HCT116 (cell line): ENCODE measurements around the gene PRDX6. TPM values are rescaled to one million over a fixed set of nuclear protein-coding genes. Genes with fewer than 3 reads are reported as not detected.

Experiments used
- ATAC-seq: fragments of 200-7000 bp; cut with Tn5 transposase; 2 replicates; pipeline ENCODE4 v1.9.1; 2020; ENCODE audit warnings: mild to moderate bottlenecking, moderate library complexity
- BruUV-seq: library from RNA; stranded (reverse); fragments of 400-500 nt; replicated peaks from 2 replicates; lab custom pipeline; 2021; lab: Mats Ljungman, UMichigan
- CTCF ChIA-PET: fragments of 300-600 bp; sonication (Branson Sonifier 250); formaldehyde crosslinking; loops from one replicate; lab custom pipeline; 2021; ENCODE audit warnings: antibody characterized with exemption; lab: Charles Lee
- POLR2A ChIA-PET: fragments of 300-600, 350-600 bp; sonication (Branson Sonifier 250); formaldehyde crosslinking; loops from one replicate; lab custom pipeline; 2021; ENCODE audit warnings: antibody characterized with exemption; lab: Charles Lee
- RAD21 ChIA-PET, 2 experiments: fragments of 300-600 bp; sonication (Branson Sonifier 250); formaldehyde crosslinking; loops; one replicate each; lab custom pipeline; 2023; ENCODE audit warnings: low total read pairs in 2 of 2; ENCODE audit not compliant: uncharacterized antibody in 2 of 2, unreplicated experiment in 2 of 2, low non-redundant PET in 1 of 2; lab: Charles Lee
- DNase-seq: peaks from one replicate; pipeline ENCODE4 v3.0.0-alpha.2; 2010; ENCODE audit warnings: low read depth, low spot score
- H2AFZ ChIP-seq: fragments of 200-600 bp; shearing (Covaris generic), sonication (generic); 2 replicates; pipeline ENCODE4 v1.6.1; 2017; ENCODE audit warnings: low read depth, mixed run types, mixed read lengths, antibody characterized with exemption, low read length; ENCODE audit not compliant: poor library complexity, severe bottlenecking
- H3K27ac ChIP-seq: 2 replicates; pipeline ENCODE4 v1.5.1; 2012; ENCODE audit warnings: low read depth, low read length
- H3K27me3 ChIP-seq: fragments of 200-600 bp; sonication (generic); 2 replicates; pipeline ENCODE4 v1.6.1; 2016; ENCODE audit warnings: mixed run types, low read length, mixed read lengths; ENCODE audit not compliant: insufficient read depth
- H3K36me3 ChIP-seq, 2 experiments: fragments of 200-500 bp in 1 of 2; fragments of 200-600 bp in 1 of 2; sonication (Bioruptor generic) in 1 of 2; sonication (generic) in 1 of 2; 2 replicates each; pipeline versions ENCODE4 v1.5.1 to v1.6.1; 2014 to 2016; ENCODE audit warnings: low read length in 2 of 2, inconsistent platforms in 1 of 2, mixed read lengths in 1 of 2, mixed run types in 1 of 2; ENCODE audit not compliant: insufficient read depth in 2 of 2, control insufficient read depth in 1 of 2
- H3K4me1 ChIP-seq, 2 experiments: fragments of 200-600 bp in 1 of 2; sonication (generic) in 1 of 2; 2 replicates each; pipeline versions ENCODE4 v1.5.1 to v1.6.1; 2012 to 2017; ENCODE audit warnings: low read length in 2 of 2, inconsistent platforms in 1 of 2, mild to moderate bottlenecking in 1 of 2, mixed read lengths in 1 of 2, mixed run types in 1 of 2, moderate library complexity in 1 of 2; ENCODE audit not compliant: insufficient read depth in 2 of 2, control insufficient read depth in 1 of 2
- H3K4me2 ChIP-seq: fragments of 200-600 bp; sonication (generic); 2 replicates; pipeline ENCODE4 v1.6.1; 2017; ENCODE audit warnings: mixed run types, low read length, mixed read lengths
- H3K4me3 ChIP-seq, 2 experiments: fragments of 200-600 bp in 1 of 2; sonication (generic) in 1 of 2; replicated peaks in 1 of 2; 2 replicates each; pipeline ENCODE4 v1.5.1; 2011 to 2016; ENCODE audit warnings: low read length in 2 of 2, control low read depth in 1 of 2, low read depth in 1 of 2, mild to moderate bottlenecking in 1 of 2, mixed read lengths in 1 of 2, mixed run types in 1 of 2
- H3K79me2 ChIP-seq: fragments of 200-600 bp; sonication (generic); 2 replicates; pipeline ENCODE4 v1.6.1; 2017; ENCODE audit warnings: mild to moderate bottlenecking, mixed run types, low read length, moderate library complexity, mixed read lengths; ENCODE audit not compliant: insufficient read depth
- H3K9ac ChIP-seq: fragments of 200-600 bp; sonication (generic); 2 replicates; pipeline ENCODE4 v1.6.1; 2016; ENCODE audit warnings: low read length, mixed read lengths
- H3K9me2 ChIP-seq: fragments of 200-600 bp; sonication (generic), shearing (Covaris generic); 2 replicates; pipeline ENCODE4 v1.6.1; 2017; ENCODE audit warnings: mixed run types, mild to moderate bottlenecking, moderate library complexity; ENCODE audit not compliant: insufficient read depth
- H3K9me3 ChIP-seq, 2 experiments: fragments of 200-500 bp in 1 of 2; fragments of 200-600 bp in 1 of 2; sonication (Bioruptor generic) in 1 of 2; sonication (generic) in 1 of 2; 2 replicates each; pipeline ENCODE4 v1.6.1; 2014 to 2017; ENCODE audit warnings: low read length in 2 of 2, mixed read lengths in 2 of 2, inconsistent platforms in 1 of 2, low read depth in 1 of 2, mild to moderate bottlenecking in 1 of 2, mixed run types in 1 of 2, moderate library complexity in 1 of 2; ENCODE audit not compliant: control insufficient read depth in 1 of 2, insufficient read depth in 1 of 2
- H4K20me1 ChIP-seq: fragments of 200-600 bp; sonication (generic), shearing (Covaris generic); 2 replicates; pipeline ENCODE4 v1.6.1; 2017; ENCODE audit warnings: mixed run types, mild to moderate bottlenecking, moderate library complexity; ENCODE audit not compliant: insufficient read depth
- CBX3 ChIP-seq: IDR thresholded peaks from 2 replicates; pipeline ENCODE4 v1.6.1; 2012; ENCODE audit warnings: low read depth
- CEBPB ChIP-seq: IDR thresholded peaks from 2 replicates; pipeline ENCODE4 v1.6.1; 2012; ENCODE audit warnings: low read depth
- EGR1 ChIP-seq: IDR thresholded peaks from 2 replicates; pipeline ENCODE4 v1.6.1; 2012; ENCODE audit warnings: low read depth
- EZH2 ChIP-seq: fragments of 200-600 bp; sonication (generic); IDR thresholded peaks from 2 replicates; pipeline ENCODE4 v1.6.1; 2017; ENCODE audit warnings: antibody characterized with exemption, mixed run types
- EZH2phosphoT487 ChIP-seq: fragments of 200-600 bp; IDR thresholded peaks from 2 replicates; pipeline ENCODE4 v1.6.1; 2018; ENCODE audit warnings: antibody characterized with exemption, borderline replicate concordance
- FOSL1 ChIP-seq: IDR thresholded peaks from 2 replicates; pipeline ENCODE4 v1.6.1; 2012; ENCODE audit warnings: low read depth
- POLR2A ChIP-seq: IDR thresholded peaks from 2 replicates; pipeline ENCODE4 v1.7.0; 2011; ENCODE audit warnings: borderline replicate concordance; ENCODE audit not compliant: insufficient read depth, insufficient read length; ENCODE audit errors: extremely low read depth
- RAD21 ChIP-seq: IDR thresholded peaks from 2 replicates; pipeline ENCODE4 v1.6.1; 2012; ENCODE audit warnings: low read depth, mild to moderate bottlenecking
- SIN3A ChIP-seq: IDR thresholded peaks from 2 replicates; pipeline ENCODE4 v1.6.1; 2012; ENCODE audit warnings: low read depth
- SP1 ChIP-seq: IDR thresholded peaks from 2 replicates; pipeline ENCODE4 v1.6.1; 2012; ENCODE audit warnings: low read depth
- SRF ChIP-seq: IDR thresholded peaks from 2 replicates; pipeline ENCODE4 v1.6.1; 2012; ENCODE audit warnings: low read depth
- ZFX ChIP-seq: fragments of 450-650 bp; IDR thresholded peaks from 2 replicates; pipeline ENCODE4 v1.6.1; 2017
- ZNF274 ChIP-seq: fragments of 200-500 bp; sonication (Bioruptor generic); IDR thresholded peaks from 2 replicates; pipeline ENCODE4 v1.6.1; 2014; ENCODE audit warnings: mild to moderate bottlenecking, low read depth, low read length, inconsistent platforms
- intact Hi-C: fragments of 100-400 bp; cut with micrococcal nuclease; formaldehyde crosslinking; loops from 2 replicates; pipeline ENCODE4 v1.10.0; 2022
- total RNA-seq: library from RNA; stranded (reverse); gene quantifications from one replicate; pipeline ENCODE4 v1.2.1, GENCODE V29; 2021; ENCODE audit not compliant: unreplicated experiment
- TF ChIP-seq, protein P1 (sequence below): IDR thresholded peaks from 2 replicates; pipeline ENCODE4 v1.6.1; 2011; ENCODE audit warnings: mild to moderate bottlenecking, low read length, moderate library complexity; ENCODE audit not compliant: insufficient replicate concordance; ENCODE audit errors: extremely low read depth
- TF ChIP-seq, protein P2 (sequence below): IDR thresholded peaks from 2 replicates; pipeline ENCODE4 v1.6.1; 2012

PRDX6 gene
- total RNA-seq, 1 experiment from 2014 or later: 286 TPM

DNA sequence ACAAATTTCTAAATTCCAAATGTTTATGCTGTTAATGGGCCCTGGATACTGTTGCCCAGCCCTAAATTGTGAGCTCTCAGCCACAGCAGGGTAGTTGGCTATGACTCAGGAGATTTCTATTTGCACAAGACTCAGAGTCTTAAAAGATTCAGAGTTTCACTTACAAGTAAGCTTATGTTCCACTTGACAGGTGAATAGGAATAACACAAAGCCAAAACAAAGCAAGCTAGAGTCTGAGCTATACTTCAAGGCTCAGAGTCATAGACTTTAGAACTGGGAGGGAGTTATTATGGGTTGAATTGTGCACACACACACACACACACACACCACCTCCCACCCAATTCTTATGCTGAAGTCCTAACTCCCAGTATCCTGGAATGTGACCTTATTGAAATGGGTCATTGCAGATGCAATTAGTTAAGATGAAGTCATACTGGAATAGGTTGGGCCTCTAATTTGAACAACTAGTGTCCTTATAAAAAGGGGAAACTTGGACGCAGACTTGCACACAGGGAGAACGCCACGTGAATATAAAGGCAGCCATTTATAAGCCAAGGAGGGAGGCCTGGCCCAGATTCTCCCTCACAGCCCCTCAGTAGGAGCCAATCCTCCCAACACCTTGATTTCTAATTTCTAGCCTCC, 30.2 kb downstream of the PRDX6 start:
- Histone ChIP-seq H2AFZ (peak overlapping the region; percentile 85), H3K27me3 (no peaks in the 10 kb centered on the region), H4K20me1 (no peaks in the 10 kb centered on the region), H3K79me2 (no peaks in the 10 kb centered on the region), H3K9me3 (no peaks in the 10 kb centered on the region), H3K4me1 (peaks cover 9 to 19% of the 10 kb centered on the region in 2 experiments), H3K9ac (no peak overlapping the region), H3K4me3 (peak overlapping the region in 1 of 2 experiments; percentile 24; a peak in 2 of 4 replicates), H3K9me2 (no peaks in the 10 kb centered on the region), H3K36me3 (no peaks in the 10 kb centered on the region), H3K27ac (no peak overlapping the region), H3K4me2 (peak overlapping the region; percentile 47)
- RAD21 ChIA-PET: interaction anchor here in 1 of 2 experiments (0.9 kb wide), 1 partner anchor 78 kb away, joined by 3 read pairs; no protein-coding TSS in a partner anchor
- ATAC-seq: peak; percentile 66
- TF ChIP-seq EZH2phosphoT487 (no peak), SP1 (no peak), SIN3A (no peak), CBX3 (no peak), ZNF274 (no peak), SRF (no peak), EGR1 (no peak), ZFX (no peak), FOSL1 (no peak; the same call in 1 of the 2 replicates), POLR2A (no peak), EZH2 (no peak), CEBPB (no peak), RAD21 (no peak)
- TF ChIP-seq, protein P1, sequence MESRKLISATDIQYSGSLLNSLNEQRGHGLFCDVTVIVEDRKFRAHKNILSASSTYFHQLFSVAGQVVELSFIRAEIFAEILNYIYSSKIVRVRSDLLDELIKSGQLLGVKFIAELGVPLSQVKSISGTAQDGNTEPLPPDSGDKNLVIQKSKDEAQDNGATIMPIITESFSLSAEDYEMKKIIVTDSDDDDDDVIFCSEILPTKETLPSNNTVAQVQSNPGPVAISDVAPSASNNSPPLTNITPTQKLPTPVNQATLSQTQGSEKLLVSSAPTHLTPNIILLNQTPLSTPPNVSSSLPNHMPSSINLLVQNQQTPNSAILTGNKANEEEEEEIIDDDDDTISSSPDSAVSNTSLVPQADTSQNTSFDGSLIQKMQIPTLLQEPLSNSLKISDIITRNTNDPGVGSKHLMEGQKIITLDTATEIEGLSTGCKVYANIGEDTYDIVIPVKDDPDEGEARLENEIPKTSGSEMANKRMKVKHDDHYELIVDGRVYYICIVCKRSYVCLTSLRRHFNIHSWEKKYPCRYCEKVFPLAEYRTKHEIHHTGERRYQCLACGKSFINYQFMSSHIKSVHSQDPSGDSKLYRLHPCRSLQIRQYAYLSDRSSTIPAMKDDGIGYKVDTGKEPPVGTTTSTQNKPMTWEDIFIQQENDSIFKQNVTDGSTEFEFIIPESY: no peak
- TF ChIP-seq, protein P2, sequence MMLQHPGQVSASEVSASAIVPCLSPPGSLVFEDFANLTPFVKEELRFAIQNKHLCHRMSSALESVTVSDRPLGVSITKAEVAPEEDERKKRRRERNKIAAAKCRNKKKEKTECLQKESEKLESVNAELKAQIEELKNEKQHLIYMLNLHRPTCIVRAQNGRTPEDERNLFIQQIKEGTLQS: no peak
- POLR2A ChIA-PET: no interaction called here
- BruUV-seq: no TSS peak
- intact Hi-C loops: no loop called here
- CTCF ChIA-PET: no interaction called here
- DNase-seq: peak; percentile 13
